ENCODE measurements around the gene GLB1L. TPM values are rescaled to one million over a fixed set of nuclear protein-coding genes. Genes with fewer than 3 reads are reported as not detected.
"Not testable (repeated sequence)": the region's sequence is repeated elsewhere in the genome, so short reads cannot be mapped to it uniquely, and the experiment has no call there.

Gene GLB1L
- total RNA-seq, 2 experiments from 2014 or later = 2.1 TPM

- Mint-ChIP-seq H3K4me1 (ENCODE audit: low read depth) (peaks cover 32% of the 10 kb centered on the region), H3K4me3 (no peak overlapping the region), H3K36me3 (ENCODE audit: low read depth) (peaks cover 18% of the 10 kb centered on the region), H3K27me3 (ENCODE audit: low read depth) (no peaks in the 10 kb centered on the region), H3K9me3 (peaks cover under 1% of the 10 kb centered on the region), H3K27ac (peak overlapping the region; percentile 78)
- DNase-seq = no peak
- intact Hi-C loops (cut with micrococcal nuclease) = no loop called here
- CTCF ChIA-PET = interaction anchor here (1.0 to 4.0 kb wide), 4 partner anchors 35 to 86 kb away, joined by 3 to 21 read pairs (median 4); no protein-coding TSS in a partner anchor
Observed at GRCh38 chr2:219209236-219210195, 35.7 kb downstream of the GLB1L start.

- peak overlapping the region; percentile 78 for H3K27ac Mint-ChIP-seq
- DNase-seq = no peak
- intact Hi-C loops (cut with micrococcal nuclease) = loop anchor here (1.0 to 2.0 kb wide), 2 partner anchors 11 to 179 kb away; partner anchors contain the start of gene DNPEP
- H3K4me3 Mint-ChIP-seq = peak overlapping the region; percentile 94
- peaks cover 3% of the 10 kb centered on the region for H3K9me3 Mint-ChIP-seq
- H3K27me3 Mint-ChIP-seq (ENCODE audit: low read depth) = no peaks in the 10 kb centered on the region
- H3K4me1 Mint-ChIP-seq (ENCODE audit: low read depth) = peaks cover 32% of the 10 kb centered on the region
- CTCF ChIA-PET = interaction anchor here (0.5 to 4.0 kb wide), 9 partner anchors 36 to 163 kb away, joined by 3 to 21 read pairs (median 4); partner anchors contain the start of gene DNAJB2
- peaks cover 13% of the 10 kb centered on the region for H3K36me3 Mint-ChIP-seq (ENCODE audit: low read depth)
Observed at GRCh38 chr2:219207884-219208740, 37.1 kb downstream of the GLB1L start.

- Mint-ChIP-seq H3K4me1 (ENCODE audit: low read depth) (peaks cover 32% of the 10 kb centered on the region), H3K27ac (peak overlapping the region; percentile 96), H3K36me3 (ENCODE audit: low read depth) (peaks cover 13% of the 10 kb centered on the region), H3K9me3 (peaks cover 3% of the 10 kb centered on the region), H3K27me3 (ENCODE audit: low read depth) (no peaks in the 10 kb centered on the region), H3K4me3 (peak overlapping the region; percentile 94)
- intact Hi-C loops (cut with micrococcal nuclease) = loop anchor here (1.0 to 2.0 kb wide), 2 partner anchors 12 to 179 kb away; partner anchors contain the start of gene DNPEP
- CTCF ChIA-PET = interaction anchor here (0.5 to 4.0 kb wide), 15 partner anchors 24 to 166 kb away, joined by 3 to 21 read pairs (median 4); partner anchors contain the start of genes CNPPD1, DNAJB2, NHEJ1 and SLC23A3
- DNase-seq = no peak
Observed at GRCh38 chr2:219207134-219207883, 37.9 kb downstream of the GLB1L start.

- CTCF ChIA-PET = interaction anchor here (0.6 to 4.0 kb wide), 14 partner anchors 10 to 309 kb away, joined by 3 to 21 read pairs (median 4); partner anchors contain the start of genes CNPPD1, DNAJB2, NHEJ1 and SLC23A3
- DNase-seq = peak; percentile 94
- Mint-ChIP-seq H3K27me3 (ENCODE audit: low read depth) (no peaks in the 10 kb centered on the region), H3K36me3 (ENCODE audit: low read depth) (peaks cover 9% of the 10 kb centered on the region), H3K27ac (peak within 1 kb of the TSS; percentile 96), H3K9me3 (peaks cover 3% of the 10 kb centered on the region), H3K4me1 (ENCODE audit: low read depth) (peaks cover 32% of the 10 kb centered on the region), H3K4me3 (peak within 1 kb of the TSS; percentile 94)
- intact Hi-C loops (cut with micrococcal nuclease) = loop anchor here (1.0 to 2.0 kb wide), 8 partner anchors 13 to 638 kb away; partner anchors contain the start of genes ANKZF1, ATG9A, CNOT9 and DNAJB2
Observed at GRCh38 chr2:219206328-219207133, 38.7 kb downstream of the GLB1L start, which contains the start of gene ZFAND2B. ZFAND2B (plus strand) TSS chr2:219206782; CDS start chr2:219206988, 206 bp downstream.

- DNase-seq = no peak
- Mint-ChIP-seq H3K4me1 (ENCODE audit: low read depth) (peaks cover 29% of the 10 kb centered on the region), H3K9me3 (peaks cover 5% of the 10 kb centered on the region), H3K36me3 (ENCODE audit: low read depth) (peaks cover 9% of the 10 kb centered on the region), H3K27me3 (ENCODE audit: low read depth) (no peaks in the 10 kb centered on the region), H3K27ac (peak overlapping the region; percentile 96), H3K4me3 (peak overlapping the region; percentile 94)
- CTCF ChIA-PET = interaction anchor here (0.9 to 4.0 kb wide), 13 partner anchors 9 to 308 kb away, joined by 3 to 21 read pairs (median 5); partner anchors contain the start of genes CNPPD1, DNAJB2, NHEJ1 and SLC23A3
- intact Hi-C loops (cut with micrococcal nuclease) = loop anchor here (1.0 to 2.0 kb wide), 7 partner anchors 23 to 638 kb away; partner anchors contain the start of genes ANKZF1, ATG9A, CNOT9 and DNAJB2
Observed at GRCh38 chr2:219205981-219206327, 39.3 kb downstream of the GLB1L start.

GRCh38 chr2:219205165-219205538 is 40.1 kb downstream of the GLB1L start:
- Mint-ChIP-seq H3K27me3 (ENCODE audit: low read depth) (no peaks in the 10 kb centered on the region), H3K4me1 (ENCODE audit: low read depth) (peaks cover 32% of the 10 kb centered on the region), H3K36me3 (ENCODE audit: low read depth) (peaks cover 9% of the 10 kb centered on the region), H3K4me3 (peak overlapping the region; percentile 32), H3K27ac (peak overlapping the region; percentile 30), H3K9me3 (peaks cover 7% of the 10 kb centered on the region)
- intact Hi-C loops (cut with micrococcal nuclease) = no loop called here
- CTCF ChIA-PET = interaction anchor here (0.6 kb wide), 1 partner anchor 109 kb away, joined by 3 read pairs; no protein-coding TSS in a partner anchor
- DNase-seq = no peak

- Mint-ChIP-seq H3K27me3 (ENCODE audit: low read depth) (no peaks in the 10 kb centered on the region), H3K9me3 (peaks cover 7% of the 10 kb centered on the region), H3K4me3 (no peak overlapping the region), H3K27ac (no peak overlapping the region), H3K36me3 (ENCODE audit: low read depth) (peaks cover 9% of the 10 kb centered on the region), H3K4me1 (ENCODE audit: low read depth) (peaks cover 29% of the 10 kb centered on the region)
- CTCF ChIA-PET = interaction anchor here (0.6 kb wide), 1 partner anchor 12 kb away, joined by 3 read pairs; no protein-coding TSS in a partner anchor
- DNase-seq = no peak
- intact Hi-C loops (cut with micrococcal nuclease) = no loop called here
Observed at GRCh38 chr2:219204425-219205164, 40.6 kb downstream of the GLB1L start.

GRCh38 chr2:219201331-219201730 is 43.9 kb downstream of the GLB1L start:
- H3K36me3 Mint-ChIP-seq (ENCODE audit: low read depth); H3K27me3 Mint-ChIP-seq (ENCODE audit: low read depth); H3K9me3 Mint-ChIP-seq; intact Hi-C loops (cut with micrococcal nuclease); H3K27ac Mint-ChIP-seq; DNase-seq; H3K4me3 Mint-ChIP-seq: not testable (repeated sequence)
- CTCF ChIA-PET = interaction anchor here (1.0 to 1.9 kb wide), 5 partner anchors 20 to 94 kb away, joined by 3 to 6 read pairs (median 5); no protein-coding TSS in a partner anchor
- H3K4me1 Mint-ChIP-seq (ENCODE audit: low read depth) = peaks cover 12% of the 10 kb centered on the region

GRCh38 chr2:219200502-219201326 is 44.5 kb downstream of the GLB1L start:
- peak; percentile 37 for DNase-seq
- H3K27me3 Mint-ChIP-seq (ENCODE audit: low read depth); H3K36me3 Mint-ChIP-seq (ENCODE audit: low read depth); H3K9me3 Mint-ChIP-seq; intact Hi-C loops (cut with micrococcal nuclease): not testable (repeated sequence)
- peaks cover 12% of the 10 kb centered on the region for H3K4me1 Mint-ChIP-seq (ENCODE audit: low read depth)
- H3K27ac Mint-ChIP-seq = peak overlapping the region; percentile 81
- CTCF ChIA-PET = interaction anchor here (1.0 to 1.9 kb wide), 4 partner anchors 19 to 94 kb away, joined by 3 to 6 read pairs (median 4); no protein-coding TSS in a partner anchor
- H3K4me3 Mint-ChIP-seq = peak overlapping the region; percentile 73

All from activated naive CD4-positive, alpha-beta T cell treated with anti-CD3 and anti-CD28 coated beads for 36 hours (primary cell).